Stimulated activated CD8-positive, alpha-beta memory T cell treated with anti-CD3 and anti-CD28 coated beads, Interleukin-7, amount 100 ng/mL, for 48 hours (primary cell): ENCODE measurements around the gene SSU72.
"Not testable (repeated sequence)": the region's sequence is repeated elsewhere in the genome, so short reads cannot be mapped to it uniquely, and the experiment has no call there.

ENCODE experiments used
- DNase-seq, 2 donors: peaks; one replicate each; pipeline ENCODE4 v3.0.0-alpha.2; 2020; ENCODE audit warnings: low read depth in 1 of 2; ENCODE audit errors: extremely low read depth in 1 of 2

SSU72 gene

DNA sequence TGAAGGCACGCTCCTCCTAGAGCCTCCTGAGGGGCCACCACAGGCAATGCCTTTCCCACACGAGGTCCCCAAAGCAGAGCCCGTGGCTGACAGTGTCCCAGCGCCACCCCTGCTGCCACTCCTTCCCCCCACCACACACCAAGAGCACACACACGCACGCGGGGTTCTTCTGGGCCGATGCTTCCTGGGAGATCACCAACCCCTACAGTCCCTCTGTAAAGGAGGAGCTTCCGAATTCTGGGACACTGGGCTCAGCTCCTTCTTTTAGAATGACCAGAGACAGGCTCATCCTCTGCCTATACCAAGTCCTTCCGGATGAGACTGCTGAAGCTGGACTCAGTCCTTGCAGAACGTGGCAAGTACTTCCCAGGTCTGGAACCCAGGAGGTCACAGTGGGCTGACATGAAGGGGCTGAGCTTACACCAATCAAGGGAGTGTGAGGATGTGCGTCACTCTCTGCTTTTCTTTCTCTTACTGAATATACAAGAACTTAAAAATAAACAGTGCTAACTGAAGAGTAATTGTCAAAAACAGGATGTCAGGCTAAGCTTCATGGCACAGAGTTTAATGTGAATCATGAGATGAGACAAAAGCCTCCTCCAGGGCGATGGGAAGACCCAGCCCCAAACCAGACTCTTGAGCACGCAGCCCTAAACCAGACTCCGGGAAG, 12.7 kb downstream of the SSU72 start:
- DNase-seq = no peak

DNA sequence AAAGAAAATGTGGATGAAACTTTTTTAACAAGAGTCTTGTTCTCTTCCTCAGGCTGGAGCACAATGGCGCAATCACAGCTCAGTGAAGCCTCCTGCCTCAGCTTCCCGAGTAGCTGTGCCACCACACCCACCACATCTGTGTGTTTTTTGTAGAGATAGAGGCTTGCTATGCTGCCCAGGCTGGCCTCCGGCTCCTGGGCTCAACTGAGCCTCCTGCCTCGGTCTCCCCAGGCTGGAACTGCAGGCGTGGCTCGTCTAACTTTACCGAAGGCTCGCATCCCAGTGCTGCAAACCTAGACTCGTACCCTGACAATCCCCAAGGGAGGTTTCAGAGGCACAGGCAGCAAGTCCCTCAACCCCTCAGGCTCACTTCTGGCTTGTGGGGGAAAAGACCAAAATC, 14.5 kb downstream of the SSU72 start:
- no peak for DNase-seq

DNA sequence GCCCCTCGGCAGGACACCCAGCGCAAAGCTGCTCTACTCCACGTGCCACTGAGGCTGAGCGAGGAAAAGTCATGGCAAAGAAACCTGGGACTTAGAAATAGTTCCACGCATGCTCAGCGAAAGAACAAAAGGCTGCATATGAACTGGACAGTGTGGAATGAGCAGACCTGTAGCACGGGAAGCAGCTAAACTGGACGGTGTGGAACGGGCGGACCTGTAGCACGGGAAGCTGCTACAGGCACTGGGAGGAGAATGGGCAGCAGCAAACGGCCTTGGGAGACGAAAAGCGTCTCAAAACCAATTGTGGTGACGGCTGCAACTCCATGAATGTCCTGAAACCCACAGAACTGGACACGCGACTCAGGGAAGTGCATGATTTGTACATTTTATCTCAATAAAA, 15.6 kb downstream of the SSU72 start:
- DNase-seq = no peak

DNA sequence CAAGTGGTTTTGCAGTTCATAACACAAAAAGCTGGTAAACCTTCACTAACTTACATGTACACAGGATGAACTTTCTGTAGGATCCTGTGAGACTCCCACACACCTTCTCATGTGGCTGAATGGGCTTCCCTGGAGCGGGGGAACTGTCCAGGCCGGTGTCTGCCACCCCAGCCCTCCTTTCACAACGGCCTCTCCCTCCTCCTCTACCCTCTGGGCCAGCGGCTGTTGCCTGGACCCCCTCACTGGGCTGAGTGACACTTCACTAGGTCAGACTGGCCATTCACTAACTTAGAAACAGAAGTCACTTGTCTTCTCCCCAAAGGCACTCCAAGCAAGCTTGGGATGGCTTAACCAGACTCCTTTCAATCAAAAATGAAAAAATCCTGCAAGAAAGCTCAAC, 16.1 kb downstream of the SSU72 start:
- DNase-seq = no peak

GRCh38 chr1:1557688-1558087, 17.0 kb downstream of the SSU72 start:
- DNase-seq = not testable (repeated sequence)

DNA sequence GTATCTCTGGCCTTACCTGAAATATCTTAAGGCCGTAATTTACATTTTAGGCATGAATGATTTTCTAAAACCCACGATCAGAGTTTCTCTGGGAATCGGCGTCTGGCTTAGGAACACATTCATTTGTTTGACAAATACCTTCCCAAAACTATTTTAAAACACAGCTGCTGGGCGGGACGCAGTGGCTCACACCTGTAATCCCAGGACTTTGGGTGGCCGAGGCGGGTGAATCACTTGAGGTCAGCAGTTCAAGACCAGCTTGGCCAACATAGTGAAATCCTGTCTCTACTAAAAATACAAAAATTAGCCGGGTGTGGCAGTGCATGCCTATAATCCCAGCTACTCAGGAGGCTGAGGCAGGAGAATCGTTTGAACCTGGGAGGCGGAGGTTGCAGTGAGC, 17.7 kb downstream of the SSU72 start:
- not testable (repeated sequence) for DNase-seq

DNA sequence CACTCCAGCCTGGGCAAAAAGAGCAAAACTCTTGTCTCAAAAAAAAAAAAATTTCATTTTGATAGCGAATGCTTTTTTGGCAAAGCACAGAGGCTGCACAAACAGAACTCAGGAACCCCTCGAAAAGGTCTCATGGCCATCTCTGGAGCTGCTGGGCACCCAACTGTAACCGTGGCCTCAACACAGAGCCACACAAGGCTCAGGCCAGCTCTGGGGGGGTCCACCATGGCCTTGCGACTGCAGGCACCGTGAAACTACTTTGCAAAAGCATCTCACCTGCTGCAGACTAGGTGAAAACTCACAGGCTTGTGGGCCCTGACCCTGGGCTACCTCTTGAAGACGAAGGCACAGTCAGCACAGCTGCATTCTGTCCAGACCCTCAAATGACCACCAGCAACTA, 18.2 kb downstream of the SSU72 start:
- no peak for DNase-seq

GRCh38 chr1:1554926-1555915, 19.4 kb downstream of the SSU72 start:
- DNase-seq = no peak

DNA sequence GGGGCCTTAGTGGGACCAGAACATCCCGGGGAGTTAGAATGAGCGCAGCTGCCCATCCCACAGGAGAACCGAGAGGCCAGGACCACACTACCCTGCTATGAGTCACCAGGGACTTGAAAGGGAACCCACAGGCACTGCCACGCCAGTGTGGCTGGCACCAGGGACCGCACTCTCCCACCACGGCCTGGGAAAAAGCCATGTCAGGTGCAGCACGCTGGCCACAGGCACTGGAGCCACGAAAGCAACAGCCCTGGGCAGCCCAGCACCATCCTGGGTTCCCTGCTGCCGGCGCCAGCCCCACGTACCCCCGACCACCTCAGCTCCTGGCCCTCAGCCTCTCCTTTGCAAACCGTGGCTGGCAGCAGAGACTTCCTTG, 20.1 kb downstream of the SSU72 start:
- DNase-seq = no peak

GRCh38 chr1:1553821-1554494, 20.7 kb downstream of the SSU72 start:
- no peak for DNase-seq

- DNase-seq = no peak
Observed at GRCh38 chr1:1552263-1552639, 22.4 kb downstream of the SSU72 start.

DNA sequence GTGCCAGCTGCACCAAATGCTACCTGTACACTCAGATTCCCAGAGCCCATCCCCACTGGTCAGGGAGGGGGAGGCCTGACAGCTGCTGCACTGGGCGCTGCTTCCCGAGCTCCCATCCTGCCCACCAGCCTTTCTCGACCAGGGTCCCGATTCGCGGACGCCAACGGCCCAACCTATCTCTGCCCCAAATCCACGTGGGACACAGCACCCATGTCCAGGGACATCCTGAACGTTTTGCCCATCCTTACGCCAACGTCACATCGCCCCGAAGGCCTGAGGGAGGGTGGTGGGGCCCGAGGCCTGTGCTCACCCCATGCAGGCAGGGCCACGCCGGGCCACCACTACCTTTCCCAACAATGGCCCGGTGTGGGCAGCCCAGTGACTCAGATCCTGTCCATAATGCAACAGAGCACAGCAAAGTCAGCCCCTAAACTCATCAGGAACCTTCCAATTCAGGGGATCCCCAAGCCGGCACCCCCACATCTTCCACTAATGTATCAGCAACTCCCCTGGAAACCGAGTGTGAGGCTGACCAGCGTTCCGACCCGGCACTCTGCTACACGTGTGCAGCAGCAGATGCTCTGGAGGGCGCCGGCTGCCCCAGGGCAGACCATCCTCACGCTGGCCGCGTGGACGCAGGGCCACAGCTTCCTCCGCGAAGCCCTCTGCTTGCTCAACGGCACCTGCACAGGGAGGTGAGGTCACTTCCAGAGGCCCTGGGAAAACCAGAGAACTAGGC, 23.0 kb downstream of the SSU72 start:
- DNase-seq = no peak

DNA sequence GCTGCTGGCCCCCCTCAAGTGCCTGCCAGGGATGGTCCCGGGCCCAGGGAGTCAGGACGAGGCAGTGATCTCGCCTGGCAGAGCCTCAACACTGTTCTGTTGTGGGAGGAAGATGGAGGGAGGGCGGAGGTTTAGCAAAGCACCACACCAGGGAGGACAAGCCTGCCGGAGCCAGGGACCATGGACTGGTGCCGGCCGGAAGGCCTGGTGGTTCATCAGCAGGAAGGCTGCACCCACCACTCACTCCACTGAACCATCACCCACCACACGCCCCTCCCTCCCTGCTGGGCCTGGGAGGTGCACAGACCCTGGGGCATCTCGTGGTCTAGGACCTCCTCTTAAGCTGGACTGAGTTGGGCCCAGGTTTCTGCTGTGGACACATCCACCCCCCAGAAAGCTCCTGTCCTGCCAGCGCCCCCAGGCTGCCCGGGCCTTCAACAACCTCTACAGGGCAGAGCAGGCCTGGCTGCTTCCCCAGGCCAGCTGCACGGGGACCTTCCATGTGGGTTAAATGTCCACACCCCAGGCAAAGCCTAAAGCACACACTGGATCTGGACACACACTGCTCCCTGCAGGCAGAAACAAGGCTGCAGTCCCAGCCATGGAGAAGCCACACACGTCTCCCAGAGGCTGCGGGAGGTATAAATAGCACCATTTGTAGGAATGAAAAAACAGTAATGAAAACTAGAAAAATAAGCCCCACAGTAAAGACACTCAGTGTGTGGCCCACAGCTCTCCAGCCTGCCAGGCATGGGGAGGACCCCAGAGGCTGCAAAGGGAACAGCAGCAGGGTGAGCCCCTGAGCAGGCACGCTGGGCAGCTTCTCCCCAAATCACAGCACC, 23.9 kb downstream of the SSU72 start:
- no peak for DNase-seq

- DNase-seq = no peak
Observed at GRCh38 chr1:1550087-1550486, 24.6 kb downstream of the SSU72 start.

DNA sequence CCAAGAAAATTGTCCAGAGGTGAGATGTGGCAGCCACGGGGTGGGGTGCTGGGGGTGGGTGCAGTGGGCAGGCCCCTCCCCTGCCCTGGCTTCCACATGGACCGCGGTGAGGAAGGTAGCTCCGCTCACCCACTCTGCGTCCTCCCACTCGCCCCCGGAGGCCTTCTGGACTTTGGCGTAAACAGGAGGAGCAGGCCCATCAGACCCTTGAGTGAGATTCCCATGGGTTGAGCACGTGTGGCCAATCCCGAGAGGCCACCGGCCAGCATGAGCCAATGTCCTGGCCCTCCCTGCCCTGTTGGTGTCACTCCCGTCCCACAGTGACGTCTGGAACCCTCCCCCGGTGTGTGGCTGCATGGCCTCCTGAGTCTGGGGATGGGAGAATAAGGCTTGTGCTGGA, 26.1 kb downstream of the SSU72 start:
- DNase-seq = no peak

DNA sequence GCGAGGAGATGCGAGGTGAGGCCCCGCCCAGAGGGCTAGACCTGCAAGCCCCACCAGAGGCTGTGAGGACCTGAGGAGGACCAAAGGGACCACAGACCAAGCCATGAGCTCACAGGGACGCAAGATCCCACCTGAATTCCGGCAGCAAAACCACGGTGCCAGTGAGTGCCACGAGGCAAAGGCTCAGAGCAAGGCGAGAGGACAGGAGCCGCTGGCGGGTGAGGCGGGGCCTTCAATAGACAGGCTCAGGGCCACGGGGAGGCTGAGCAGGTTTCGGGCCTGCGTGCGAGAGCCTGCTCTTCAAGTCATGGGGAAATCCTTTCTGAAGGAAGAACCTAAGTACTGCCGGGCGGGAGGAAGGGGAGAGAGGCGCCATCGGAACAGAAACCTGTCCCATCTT, 27.2 kb downstream of the SSU72 start:
- no peak for DNase-seq

- DNase-seq = no peak
Observed at GRCh38 chr1:1547011-1547410, 27.7 kb downstream of the SSU72 start.

DNA sequence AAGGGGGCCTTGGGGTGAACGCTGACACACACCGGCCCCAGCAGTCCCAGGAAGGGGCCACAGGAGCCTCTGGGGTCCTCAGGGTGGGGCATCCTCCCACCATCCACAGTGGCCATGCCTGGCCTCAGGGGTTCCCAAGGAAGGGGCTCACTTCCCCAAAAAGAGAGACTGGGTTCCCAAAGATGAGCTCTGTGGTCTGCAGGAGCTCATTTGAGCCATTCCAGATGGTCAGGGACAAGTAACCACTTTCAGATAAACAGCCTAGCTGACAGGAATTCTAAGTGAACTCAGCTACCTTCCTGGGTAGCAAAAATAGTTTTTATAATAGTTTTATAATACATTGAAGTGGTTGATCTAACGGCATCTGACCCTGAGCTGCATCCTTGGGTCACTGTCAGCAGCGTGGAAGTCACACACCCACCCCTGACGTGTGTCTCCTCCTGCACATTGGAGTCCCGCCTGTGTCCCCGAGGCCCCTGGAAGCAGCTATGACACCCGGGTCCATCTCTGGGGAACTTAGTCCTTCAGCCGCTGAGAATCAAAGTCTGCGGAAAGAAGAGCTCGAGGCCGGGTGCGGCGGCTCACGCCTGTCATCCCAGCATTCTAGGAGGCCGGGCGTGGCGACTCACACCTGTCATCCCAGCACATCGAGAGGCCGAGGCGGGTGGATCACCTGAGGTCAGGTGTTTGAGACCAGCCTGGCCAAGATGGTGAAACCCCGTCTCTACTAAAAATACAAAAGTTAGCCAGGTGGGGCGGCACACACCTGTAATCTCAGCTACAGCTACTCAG, 28.5 kb downstream of the SSU72 start:
- no peak for DNase-seq

DNA sequence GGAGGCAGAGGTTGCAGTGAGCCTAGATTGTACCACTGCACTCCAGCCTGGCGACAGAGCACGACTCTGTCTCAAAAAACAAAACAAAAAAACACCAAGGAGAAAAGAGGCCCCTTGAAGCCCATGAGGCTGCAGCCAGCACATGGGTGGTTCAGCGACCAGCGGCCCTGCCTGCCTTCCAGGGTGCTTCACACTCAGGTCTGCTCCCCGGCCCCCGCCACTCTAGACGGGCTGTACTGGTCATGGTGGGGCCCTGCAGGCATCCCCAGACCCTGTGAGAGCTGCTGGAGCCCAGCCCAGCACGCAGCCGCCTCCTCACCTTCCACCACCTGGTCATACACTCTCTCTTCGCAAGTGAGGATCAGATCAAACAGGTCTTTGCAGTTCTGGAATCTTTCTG, 30.1 kb downstream of the SSU72 start:
- no peak for DNase-seq
